ENCODE measurements around the gene GAS6.

DNA sequence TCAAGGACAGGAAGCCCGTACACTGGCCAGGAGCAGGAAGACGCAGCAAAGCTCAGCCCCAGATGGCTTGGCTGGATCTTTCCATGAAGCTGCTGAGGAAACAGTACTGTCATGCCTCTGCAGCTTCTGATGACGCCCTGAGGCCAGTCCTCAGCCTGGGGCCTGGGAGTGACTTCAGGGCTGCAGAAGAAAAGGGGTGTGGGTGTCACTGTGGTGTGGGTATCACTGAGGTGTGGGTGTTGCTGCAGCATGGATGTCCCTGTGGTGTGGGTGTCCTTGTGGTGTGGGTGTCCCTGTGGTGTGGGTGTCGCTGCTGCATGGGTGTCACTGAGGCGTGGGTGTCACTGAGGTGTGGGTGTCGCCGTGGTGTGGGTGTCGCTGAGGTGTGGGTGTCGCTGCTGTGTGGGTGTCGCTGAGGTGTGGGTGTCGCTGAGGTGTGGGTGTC is 12.0 kb upstream of the GAS6 start:
- TF ChIP-seq, protein P1, sequence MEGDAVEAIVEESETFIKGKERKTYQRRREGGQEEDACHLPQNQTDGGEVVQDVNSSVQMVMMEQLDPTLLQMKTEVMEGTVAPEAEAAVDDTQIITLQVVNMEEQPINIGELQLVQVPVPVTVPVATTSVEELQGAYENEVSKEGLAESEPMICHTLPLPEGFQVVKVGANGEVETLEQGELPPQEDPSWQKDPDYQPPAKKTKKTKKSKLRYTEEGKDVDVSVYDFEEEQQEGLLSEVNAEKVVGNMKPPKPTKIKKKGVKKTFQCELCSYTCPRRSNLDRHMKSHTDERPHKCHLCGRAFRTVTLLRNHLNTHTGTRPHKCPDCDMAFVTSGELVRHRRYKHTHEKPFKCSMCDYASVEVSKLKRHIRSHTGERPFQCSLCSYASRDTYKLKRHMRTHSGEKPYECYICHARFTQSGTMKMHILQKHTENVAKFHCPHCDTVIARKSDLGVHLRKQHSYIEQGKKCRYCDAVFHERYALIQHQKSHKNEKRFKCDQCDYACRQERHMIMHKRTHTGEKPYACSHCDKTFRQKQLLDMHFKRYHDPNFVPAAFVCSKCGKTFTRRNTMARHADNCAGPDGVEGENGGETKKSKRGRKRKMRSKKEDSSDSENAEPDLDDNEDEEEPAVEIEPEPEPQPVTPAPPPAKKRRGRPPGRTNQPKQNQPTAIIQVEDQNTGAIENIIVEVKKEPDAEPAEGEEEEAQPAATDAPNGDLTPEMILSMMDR (IDR thresholded peaks at IDR 0.05; ENCODE audit: poor library complexity, severe bottlenecking), result no peak
- TF ChIP-seq EZH2 (IDR thresholded peaks at IDR 0.05; ENCODE audit: borderline replicate concordance, insufficient read depth, low read length, poor library complexity, severe bottlenecking) (no peak), EP300 (conservative IDR thresholded peaks at IDR 0.05; ENCODE audit: poor library complexity, severe bottlenecking) (no peak), MXI1 (conservative IDR thresholded peaks at IDR 0.05; ENCODE audit: poor library complexity, severe bottlenecking) (no peak), POLR2AphosphoS5 (IDR thresholded peaks at IDR 0.05) (no peak)
- TF ChIP-seq, protein P2, sequence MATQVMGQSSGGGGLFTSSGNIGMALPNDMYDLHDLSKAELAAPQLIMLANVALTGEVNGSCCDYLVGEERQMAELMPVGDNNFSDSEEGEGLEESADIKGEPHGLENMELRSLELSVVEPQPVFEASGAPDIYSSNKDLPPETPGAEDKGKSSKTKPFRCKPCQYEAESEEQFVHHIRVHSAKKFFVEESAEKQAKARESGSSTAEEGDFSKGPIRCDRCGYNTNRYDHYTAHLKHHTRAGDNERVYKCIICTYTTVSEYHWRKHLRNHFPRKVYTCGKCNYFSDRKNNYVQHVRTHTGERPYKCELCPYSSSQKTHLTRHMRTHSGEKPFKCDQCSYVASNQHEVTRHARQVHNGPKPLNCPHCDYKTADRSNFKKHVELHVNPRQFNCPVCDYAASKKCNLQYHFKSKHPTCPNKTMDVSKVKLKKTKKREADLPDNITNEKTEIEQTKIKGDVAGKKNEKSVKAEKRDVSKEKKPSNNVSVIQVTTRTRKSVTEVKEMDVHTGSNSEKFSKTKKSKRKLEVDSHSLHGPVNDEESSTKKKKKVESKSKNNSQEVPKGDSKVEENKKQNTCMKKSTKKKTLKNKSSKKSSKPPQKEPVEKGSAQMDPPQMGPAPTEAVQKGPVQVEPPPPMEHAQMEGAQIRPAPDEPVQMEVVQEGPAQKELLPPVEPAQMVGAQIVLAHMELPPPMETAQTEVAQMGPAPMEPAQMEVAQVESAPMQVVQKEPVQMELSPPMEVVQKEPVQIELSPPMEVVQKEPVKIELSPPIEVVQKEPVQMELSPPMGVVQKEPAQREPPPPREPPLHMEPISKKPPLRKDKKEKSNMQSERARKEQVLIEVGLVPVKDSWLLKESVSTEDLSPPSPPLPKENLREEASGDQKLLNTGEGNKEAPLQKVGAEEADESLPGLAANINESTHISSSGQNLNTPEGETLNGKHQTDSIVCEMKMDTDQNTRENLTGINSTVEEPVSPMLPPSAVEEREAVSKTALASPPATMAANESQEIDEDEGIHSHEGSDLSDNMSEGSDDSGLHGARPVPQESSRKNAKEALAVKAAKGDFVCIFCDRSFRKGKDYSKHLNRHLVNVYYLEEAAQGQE (IDR thresholded peaks at IDR 0.05; ENCODE audit: borderline replicate concordance), result no peak
